ENCODE measurements around the gene RTN4RL2.

DNA sequence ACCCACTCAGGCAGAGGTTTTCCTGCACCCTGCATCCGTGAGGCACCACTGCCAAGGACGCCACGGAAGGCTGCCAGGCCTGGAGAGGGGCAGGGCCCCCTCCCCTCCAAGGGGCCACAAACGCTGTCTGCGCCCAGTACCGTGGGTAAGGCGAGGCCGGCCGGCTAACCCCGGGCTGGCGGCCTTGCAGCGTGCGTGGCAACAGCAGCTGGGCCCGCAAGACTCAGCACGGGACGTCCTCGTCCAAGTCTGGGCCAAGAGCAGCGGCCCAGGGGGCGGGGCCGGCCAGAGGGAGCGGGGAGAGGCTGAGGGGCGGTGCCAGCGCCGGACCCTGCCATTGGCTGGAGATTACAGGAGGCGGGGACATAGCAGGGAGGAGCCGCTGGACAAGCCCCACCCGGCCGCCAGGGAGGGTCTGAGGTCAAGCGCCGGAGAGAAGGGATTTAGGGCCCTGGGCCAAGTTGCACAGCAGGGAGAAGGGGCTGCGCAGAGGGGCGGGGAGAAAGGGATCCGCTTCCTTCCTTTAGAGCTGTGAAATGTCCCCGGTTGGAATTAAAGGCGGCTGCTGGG is 39.2 kb downstream of the RTN4RL2 start:
- TF ChIP-seq, protein P1, sequence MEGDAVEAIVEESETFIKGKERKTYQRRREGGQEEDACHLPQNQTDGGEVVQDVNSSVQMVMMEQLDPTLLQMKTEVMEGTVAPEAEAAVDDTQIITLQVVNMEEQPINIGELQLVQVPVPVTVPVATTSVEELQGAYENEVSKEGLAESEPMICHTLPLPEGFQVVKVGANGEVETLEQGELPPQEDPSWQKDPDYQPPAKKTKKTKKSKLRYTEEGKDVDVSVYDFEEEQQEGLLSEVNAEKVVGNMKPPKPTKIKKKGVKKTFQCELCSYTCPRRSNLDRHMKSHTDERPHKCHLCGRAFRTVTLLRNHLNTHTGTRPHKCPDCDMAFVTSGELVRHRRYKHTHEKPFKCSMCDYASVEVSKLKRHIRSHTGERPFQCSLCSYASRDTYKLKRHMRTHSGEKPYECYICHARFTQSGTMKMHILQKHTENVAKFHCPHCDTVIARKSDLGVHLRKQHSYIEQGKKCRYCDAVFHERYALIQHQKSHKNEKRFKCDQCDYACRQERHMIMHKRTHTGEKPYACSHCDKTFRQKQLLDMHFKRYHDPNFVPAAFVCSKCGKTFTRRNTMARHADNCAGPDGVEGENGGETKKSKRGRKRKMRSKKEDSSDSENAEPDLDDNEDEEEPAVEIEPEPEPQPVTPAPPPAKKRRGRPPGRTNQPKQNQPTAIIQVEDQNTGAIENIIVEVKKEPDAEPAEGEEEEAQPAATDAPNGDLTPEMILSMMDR (IDR thresholded peaks at IDR 0.05): peak in 2 of 5 experiments; percentile 16 to 23
- TF ChIP-seq POLR2A (IDR thresholded peaks at IDR 0.05): peak; percentile 26
- no peak for TF ChIP-seq EP300 (IDR thresholded peaks at IDR 0.05; ENCODE audit: low read depth)
- TF ChIP-seq POLR2AphosphoS5 (IDR thresholded peaks at IDR 0.05): peak in 2 of 3 donors; percentile 43 to 51
